HCEC 1CT (cell line): ENCODE data around the gene TAF3.

ENCODE experiments used
- DNase-seq: peaks from one replicate; pipeline ENCODE4 v3.0.0-alpha.2; 2017

The TAF3 gene

DNA sequence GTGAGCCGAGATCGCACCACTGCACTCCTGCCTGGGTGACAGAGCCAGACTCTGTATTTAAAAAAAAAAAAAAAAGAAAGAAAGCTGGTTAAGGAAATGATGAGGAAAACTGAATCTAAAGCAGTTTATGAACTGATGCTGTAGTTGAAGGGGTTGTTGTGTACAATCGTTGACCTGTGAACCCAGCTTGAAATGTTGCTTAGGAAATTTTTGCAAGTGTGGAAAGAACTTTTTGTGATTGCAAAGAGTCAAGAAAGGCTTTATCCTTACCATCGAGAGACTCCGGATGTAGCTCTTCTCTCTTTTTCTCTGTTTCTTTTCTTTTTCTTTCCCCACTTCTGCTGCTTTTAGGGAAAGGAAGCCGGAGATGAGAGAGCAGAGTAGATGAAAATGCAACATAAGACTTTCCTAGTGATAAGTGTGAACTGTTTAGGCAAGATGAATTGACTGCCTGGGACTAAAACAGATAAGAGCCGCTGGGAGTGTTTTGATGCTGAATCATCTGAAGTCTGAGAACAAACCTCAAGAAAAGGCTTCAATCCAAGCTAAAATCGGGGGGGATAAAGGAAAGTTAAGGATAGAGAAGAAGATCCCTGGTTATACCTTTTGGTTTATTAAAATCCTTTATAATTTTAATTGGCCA, 69.0 kb downstream of the TAF3 start:
- DNase-seq, result no peak

DNA sequence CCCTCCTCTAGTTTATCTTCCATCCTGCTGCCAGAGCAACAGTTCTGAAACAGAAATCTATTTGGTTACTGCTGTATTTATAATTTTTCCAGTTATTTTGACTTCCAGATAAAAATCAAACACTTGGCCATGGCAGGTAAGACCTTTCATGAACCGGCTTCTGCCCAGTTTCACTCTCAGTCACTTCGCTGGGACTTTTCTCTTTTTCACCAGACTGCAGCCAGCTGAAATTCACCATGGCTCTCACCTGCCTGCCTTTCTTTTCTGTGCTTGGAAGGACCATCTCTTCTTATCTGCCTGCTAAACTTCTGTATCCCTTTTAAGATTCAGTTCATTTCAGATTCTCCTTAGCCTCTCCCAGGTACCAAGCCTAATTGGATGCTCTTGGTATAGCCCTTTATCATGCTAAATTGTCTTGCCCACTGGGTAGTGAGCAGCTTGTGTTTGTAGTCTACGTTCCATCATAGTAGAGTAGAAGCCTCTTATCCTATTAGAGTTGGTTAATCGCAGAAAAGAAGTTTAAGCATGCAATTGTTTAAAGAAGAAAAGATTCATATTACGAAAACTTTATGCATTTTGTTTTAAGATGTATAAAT, 71.7 kb downstream of the TAF3 start:
- no peak for DNase-seq

DNA sequence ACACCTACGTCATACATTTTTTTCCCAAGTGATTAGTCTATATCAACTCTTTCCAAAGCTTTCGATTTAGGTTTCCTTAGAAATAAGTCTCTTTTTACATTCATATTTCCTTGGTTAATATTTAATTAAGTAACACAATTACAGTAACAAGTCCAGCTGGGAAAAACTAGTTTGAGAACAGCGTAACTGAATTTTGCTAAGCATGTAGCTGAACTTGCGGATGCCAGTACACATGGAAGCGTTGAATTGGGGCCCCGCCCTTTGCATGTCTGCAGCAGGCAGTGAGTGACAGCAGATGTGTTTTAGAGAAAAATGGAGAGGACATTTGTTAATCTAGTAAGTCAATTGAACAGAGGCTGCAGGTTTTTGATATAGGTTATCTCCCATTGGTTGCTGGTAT, 72.5 kb downstream of the TAF3 start:
- no peak for DNase-seq

DNA sequence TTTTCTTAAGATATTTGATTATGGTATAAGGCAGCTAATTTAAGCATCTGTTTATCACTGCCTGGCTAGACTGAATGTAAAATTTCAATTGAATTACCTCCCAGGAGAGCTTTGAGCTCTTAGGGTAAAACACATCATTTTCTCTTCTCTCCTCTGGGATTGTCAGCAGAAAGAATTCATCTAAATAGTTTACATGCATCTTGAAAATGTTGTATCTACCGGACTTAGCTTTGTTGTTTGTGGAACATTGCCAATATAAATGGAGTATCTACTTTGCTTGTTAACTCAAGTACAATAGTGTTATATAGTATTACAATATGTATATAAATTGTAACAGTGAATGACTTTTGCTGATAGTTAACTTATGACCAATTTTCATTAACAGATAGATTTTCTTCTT, 73.3 kb downstream of the TAF3 start:
- DNase-seq, result no peak

DNA sequence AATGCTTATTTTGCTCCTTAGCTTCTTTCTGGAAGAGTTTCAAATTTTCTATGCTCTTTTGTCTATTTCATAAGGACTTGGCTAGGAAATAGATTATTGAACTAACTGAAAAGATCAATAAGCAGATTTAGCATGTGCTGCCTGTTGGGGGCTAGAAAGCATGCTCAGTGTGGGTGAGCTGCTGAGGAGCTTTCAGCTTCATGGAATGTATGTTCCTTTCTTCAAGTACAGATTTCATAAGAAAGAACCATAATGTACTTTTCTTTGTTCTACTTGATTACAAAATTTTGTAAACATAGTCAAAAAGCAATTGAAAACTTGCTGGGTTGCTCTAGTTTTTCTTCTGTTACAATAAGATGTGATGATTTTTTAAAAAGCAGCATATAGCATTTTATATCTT, 73.8 kb downstream of the TAF3 start:
- no peak for DNase-seq

DNA sequence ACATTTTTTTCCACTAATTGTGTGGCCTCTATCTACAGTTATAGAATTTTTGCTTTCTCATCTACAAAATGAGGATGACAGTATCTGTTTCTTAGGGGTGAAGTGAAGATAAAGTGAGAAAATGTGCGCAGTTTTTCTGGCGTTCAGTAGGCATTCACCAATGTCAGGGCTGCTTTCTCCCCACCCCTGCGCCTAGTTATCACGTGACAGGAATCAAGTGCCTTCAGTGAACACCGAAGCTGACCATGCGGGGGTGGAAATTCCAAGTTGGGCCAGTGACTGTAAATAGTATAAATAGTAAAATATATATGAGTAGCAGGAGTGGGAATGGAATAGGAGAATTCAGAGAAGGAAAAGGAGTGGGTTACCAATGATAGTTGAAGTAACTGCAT, 77.4 kb downstream of the TAF3 start:
- DNase-seq, result no peak

DNA sequence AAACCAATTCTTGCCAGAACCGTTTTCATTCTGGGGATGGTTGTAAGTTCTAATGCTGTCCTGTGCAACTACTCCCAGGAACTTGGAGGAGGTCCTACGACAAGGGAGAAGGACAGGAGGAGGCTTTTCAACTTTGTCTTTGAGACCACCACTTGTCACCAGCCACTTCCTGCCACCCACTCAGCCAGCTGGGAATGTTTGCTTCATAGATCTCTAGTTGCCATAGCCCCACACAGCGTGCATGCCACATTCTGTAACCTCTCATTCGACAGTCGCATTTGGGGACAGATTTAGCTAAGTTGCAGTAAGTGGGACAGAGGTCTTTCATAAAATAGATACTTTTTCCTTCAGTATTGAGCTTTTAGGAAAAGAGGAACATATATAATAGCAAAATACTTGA, 78.0 kb downstream of the TAF3 start:
- no peak for DNase-seq

DNA sequence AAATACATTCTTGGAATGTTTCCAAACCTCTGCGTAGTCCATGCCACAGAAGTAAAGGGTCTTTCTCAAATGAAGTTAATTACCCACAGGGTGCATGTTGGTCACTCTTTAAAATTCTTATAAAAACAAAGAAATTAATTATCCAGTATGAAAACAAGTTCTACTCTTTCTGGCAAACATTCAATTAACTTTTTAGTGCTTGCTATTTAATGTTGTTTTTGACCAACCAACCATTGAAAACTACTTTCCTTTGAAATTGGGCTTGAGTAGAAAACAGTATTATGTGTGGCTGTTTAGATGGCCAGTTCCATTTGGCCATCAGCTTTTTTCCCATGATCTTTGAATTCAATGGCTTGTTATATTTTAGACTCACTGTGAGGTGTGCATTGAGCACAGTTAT, 83.0 kb downstream of the TAF3 start:
- DNase-seq, result no peak

DNA sequence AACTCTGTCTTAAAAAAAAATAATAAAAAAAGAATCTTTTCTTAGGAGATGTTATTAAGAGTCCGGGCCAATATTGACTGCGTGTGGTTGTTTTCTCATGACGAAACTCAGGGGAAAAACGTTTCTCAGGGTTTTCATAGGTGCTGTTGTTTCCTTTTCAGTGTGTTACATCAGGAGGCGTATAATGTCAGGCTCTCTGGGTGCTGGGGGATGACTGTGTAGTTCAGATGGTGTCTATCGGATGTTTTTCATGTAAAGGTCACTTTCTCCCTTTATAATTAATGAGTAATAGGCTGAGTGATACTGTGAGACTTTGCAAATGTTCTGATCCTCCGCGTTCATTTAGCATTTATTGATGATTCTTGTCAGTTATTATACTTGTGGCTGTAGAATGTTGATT, 84.1 kb downstream of the TAF3 start:
- no peak for DNase-seq

DNA sequence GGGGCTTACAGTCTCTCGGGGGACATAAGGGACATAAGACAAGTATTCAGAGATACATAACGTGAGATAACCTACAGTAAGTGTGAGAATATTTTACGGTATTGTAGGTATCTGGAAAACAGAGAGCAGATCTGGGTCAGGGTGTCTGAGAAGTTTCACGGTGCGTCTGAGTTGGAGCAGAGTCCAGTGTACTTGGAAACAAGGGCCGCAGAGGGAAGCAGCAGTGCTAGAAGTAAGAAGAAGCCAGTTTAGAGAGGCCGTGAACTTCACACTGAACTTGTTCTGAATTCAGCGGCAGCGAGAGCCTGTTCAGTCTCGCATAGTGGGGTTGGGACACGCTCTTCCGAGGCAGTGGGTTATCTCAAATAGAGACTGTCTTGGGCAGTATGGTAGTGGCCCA, 85.5 kb downstream of the TAF3 start:
- DNase-seq, result no peak

DNA sequence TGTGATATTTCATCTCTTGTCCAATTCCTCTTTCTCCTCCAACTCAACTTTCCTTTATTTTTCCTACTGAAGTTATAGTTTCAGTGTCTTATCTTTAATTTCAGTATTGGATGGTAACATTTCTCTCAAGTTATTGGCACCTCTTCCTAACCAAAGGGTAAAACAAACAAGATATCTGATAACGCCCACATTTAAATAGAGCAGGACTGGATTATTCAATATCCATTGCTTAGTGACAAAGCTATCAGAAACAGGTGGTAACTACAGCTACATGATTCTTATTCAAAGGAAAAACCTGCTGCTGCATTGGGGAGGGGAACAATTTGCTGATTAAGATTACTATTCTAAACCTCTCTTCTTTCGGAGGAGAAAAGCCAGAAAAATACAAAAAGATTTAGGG, 87.8 kb downstream of the TAF3 start:
- no peak for DNase-seq

DNA sequence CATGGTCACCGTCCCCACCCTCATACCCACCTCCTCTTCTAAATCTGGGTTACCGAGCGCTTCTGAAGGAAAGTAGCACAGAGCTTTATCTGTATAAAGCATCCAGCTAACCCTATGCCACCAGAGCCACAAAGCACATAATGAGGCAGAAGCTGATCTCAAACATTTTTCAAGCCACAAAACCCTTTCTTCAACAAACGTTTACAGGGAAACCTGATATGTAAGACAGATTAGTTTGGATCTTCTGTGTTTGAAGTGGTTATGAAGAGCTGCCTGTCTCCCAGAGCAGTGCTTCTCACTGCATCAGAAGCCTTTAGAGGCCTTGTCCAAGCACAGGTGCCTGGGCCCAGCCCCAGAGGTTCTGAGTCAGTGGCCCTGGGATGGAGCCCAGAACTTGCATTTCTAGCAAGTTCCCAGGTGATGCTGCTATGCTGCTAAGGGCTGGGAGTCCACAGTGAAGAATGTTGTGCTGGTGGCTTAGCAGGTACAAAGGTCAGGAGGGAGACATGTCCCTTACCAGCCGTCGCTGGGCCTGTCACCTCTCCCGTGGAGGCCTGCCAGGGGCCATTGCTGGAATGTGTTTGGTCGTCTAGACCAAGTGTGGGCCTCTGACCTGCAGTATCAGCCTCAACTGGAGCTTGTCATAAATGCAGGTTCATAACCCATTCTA, 90.4 kb downstream of the TAF3 start:
- DNase-seq, result no peak

DNA sequence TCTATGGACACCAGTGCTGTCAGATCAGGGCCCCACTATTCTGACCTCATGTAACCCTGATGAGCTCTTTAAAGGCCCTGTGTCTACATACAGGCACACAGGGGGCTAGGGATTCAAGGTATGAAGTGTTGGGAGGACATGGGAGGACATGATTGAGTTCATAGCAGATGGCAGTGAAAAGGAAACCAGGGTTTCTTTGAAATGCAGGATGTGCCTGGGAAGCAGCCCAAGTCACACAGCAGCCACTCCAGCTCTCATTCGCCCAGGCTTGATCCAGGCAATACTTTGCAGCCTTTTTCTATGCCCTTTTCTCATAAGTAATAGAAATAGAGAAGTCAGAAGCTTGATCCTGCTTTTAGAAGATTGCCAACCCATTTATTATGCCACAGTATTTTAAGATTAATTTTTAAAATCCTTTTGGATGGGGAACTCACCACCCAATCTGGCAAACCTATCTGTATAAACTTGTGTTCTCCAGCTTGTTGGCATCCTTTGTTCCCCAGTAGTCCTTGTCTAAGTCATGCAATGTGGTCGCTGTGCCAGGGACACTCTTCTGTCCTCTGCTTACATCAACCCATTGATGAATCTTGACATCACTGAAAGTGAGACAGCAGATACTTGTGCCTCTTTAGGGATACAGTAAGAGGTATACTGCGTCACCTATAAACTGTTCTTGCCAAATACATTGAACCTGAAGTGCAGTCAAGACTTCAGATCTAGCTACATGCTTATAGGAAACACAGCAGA, 95.0 kb downstream of the TAF3 start:
- no peak for DNase-seq

DNA sequence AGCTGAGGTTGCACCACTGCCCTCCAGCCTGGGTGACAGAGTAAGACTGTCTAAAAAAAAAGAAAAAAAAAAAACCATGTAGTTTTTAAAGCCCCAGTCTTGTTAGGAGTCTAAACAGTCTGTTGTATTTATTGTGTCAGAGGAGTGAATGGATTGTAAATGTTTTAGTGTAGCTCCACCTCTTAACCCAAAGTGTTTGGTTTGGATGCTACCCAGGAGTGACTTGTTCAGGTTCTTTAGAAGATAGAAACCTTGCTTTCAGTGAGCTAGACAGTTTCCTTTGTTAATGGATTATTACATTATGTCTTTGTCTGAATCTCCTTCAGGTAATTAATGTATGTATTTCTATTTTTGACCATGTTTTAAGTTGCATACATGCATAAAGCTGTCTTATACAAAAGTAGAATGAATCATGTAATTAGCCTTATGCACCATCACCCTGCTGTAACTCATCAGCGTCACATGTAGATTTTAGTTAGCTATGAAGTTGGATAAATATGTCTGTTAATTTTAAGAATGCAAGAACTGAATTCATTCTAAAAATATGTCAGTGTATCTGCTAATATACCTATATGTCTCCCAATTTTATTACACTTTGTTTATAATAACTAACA, 97.7 kb downstream of the TAF3 start:
- DNase-seq, result peak; percentile 24

DNA sequence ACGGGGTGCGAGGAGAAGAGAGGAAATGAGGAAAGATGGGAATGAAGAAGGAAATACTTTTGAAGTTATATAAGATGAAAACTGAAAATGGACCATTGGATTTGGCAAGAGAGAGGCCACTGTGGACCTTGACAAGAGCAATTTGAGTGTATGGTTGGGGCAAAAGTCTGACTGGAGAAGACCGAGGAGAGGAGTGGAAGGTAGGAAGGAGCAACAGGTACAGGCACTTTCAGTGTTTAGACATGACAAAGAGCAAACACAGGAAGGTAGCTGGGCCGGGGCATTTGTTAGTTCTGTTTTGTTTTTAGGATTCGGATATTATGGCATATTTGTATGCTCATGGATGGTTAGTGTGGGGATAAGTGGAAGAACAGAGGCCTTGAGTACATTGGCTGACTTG, 99.4 kb downstream of the TAF3 start:
- DNase-seq, result no peak

DNA sequence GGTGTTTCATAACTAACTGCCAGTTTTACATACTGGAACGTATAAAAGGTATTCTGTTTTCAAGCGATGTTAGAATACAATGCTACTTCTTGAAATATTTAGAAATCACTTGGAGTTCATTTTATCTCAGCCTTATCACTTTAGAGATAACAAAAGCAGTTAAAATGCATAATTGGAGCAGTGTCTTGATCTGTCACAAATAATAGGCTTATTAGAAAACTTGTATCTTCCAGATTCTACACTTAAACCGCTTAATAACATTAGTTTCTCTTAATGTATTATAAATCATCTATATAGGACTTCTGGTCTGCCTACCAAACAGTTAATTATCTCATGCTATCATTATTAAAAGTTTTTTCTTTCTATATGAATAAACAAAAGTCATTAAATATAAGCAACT, 104.4 kb downstream of the TAF3 start:
- no peak for DNase-seq

DNA sequence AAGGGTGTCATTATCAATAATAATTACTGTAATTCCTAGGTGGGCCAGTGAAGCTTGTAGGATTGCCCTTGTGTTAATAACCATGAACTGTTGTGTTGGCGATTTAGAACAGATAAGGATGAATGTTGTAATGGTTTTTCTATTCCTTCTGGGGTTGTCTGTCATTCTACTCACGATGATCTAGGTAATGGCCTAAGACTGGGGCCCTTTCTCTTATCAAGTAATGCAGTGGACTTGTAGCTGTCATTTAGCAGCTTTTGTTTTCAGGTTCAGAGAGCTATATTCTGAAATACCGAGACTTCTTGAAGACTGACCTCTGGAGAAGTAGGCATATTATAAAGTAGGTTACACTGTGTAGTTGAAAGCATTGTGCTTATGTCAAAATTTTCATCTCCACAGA, 110.2 kb downstream of the TAF3 start:
- DNase-seq, result no peak

DNA sequence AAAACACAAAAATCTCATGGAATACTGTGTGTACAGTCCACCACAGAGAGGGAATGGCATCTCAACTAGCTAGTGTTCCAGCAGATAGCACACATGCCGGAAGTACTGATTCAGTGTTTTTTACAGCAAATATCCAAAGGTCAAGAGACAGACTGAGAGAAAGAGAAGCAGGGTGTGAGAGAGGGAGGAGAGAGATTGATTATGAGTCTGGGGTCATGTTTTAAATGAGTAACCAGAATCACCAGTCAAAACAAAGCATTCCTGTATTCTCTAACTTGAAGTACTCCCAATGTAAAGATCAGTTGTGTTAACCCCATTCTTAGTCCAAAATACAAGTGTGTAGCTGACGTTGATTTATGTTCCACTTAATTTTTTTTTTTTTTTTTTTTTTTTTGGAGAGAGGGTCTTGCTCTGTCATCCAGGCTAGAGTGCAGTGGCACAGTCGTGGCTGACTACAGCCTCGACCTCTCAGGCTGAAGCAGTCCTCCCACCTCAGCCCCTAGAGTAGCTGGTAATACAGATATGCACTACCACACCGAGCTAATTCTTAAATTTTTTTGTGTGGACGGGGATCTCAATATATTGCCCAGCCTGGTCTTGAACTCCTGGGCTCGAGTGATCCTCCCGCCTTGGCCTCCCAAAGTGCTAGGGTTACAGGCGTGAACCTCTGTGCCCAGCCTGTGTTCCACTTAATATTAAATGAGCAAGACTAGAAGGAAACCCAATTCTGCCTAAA, 114.2 kb downstream of the TAF3 start:
- no peak for DNase-seq

DNA sequence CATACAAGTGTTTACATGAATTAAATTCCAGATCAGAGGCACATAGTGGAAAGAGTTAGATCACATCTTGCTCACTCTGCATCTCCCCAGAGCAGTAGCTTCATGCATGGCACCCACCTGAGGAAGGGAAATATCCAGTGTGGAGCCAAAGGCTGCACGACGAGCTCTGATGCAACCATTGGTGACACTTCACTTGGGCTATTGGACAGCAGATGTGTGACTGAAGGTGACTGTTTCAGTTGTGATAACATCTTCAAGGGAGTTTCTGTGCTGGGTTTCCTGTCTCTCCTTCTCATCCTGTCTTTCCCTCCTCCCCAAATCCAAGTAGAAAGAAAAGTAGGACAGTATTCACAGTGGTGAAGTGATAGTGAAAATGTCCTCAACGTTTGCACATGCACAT, 115.0 kb downstream of the TAF3 start:
- DNase-seq, result no peak

DNA sequence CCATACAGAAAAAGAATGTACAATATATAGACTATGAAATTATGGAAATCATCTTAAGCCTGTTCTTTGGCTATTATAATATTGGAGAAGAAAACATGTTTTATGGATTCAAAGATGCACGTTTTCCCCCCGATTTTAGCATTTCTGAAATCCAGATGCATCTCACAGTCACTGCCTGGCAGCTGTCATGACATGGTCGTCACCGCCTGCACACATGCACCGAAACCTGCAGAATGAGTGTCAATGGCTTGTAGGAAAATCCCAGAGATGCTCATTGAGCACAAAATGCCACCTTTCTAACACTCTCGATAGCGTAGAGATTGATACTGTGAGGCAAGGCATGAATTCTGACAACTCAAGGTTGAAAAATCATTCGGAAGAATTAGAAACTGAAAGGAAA, 115.5 kb downstream of the TAF3 start:
- DNase-seq, result no peak

DNA sequence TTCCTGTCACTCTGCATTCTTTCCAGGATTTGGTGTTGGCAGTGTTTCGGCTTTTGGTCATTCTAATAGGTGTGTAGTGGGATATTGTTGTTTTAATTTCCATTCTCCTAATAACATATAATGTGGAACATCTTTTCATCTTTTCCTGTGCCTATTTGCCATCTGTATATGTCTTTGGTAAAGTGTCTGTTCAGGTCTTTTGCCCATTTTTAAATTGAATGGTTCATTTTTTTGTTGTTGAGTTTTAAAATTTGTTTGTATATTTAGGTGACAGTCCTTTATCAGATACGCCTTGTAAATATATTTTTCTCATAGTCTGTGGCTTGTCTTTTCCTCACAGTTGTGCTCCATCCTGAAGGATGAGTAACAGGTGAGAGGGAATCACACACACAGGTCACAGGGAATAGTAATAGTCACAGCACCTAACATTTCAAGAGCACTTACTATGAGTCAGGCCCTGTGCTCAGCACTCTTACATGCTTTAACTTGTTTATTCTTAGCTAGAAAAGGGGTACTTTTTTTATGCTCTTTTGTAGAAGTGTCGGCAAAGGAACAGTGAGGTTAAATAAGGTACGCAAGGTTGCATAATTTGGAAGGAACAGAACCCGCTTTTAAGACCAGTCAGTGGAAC, 119.1 kb downstream of the TAF3 start:
- no peak for DNase-seq

DNA sequence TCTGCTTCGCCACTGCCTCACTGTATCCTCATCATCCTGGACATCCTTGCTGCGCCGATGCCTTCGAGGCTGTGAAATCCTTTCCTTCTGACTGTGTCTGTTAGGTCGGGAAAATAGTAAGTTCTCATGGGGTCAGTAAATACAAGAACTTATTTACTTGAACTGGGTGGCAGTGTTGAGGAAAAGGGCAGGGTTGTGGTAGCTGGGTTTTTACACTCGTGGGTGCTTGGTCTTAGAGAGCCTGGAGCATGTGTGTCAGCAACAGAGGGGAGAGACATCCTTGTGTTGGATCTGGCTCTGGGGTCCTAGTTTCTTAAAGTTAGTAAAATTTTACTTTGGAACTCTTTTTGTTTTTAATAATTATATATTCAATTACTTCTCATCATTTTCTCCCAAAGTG, 123.3 kb downstream of the TAF3 start:
- no peak for DNase-seq
